Astrocyte of the cerebellum (primary cell): Measurements from ENCODE around the gene SPDYE4.

Source experiments
- DNase-seq: peaks from one replicate; pipeline ENCODE4 v3.0.0-alpha.2; 2011; ENCODE audit warnings: low read depth
- H3K4me3 ChIP-seq: 2 replicates; pipeline ENCODE4 v1.5.1; 2011; ENCODE audit warnings: mild to moderate bottlenecking, low read depth, low read length, moderate library complexity
- in situ Hi-C: cut with HindIII; loops from 2 replicates; pipeline ENCODE4 v1.10.0; 2017; ENCODE audit warnings: low sequenced_read_pairs
- TF ChIP-seq, protein P1 (sequence below): IDR thresholded peaks from 2 replicates; pipeline ENCODE4 v1.5.1; 2012; ENCODE audit warnings: low read length, low read depth, moderate library complexity, mild to moderate bottlenecking; ENCODE audit errors: missing control alignments

The SPDYE4 gene

DNA sequence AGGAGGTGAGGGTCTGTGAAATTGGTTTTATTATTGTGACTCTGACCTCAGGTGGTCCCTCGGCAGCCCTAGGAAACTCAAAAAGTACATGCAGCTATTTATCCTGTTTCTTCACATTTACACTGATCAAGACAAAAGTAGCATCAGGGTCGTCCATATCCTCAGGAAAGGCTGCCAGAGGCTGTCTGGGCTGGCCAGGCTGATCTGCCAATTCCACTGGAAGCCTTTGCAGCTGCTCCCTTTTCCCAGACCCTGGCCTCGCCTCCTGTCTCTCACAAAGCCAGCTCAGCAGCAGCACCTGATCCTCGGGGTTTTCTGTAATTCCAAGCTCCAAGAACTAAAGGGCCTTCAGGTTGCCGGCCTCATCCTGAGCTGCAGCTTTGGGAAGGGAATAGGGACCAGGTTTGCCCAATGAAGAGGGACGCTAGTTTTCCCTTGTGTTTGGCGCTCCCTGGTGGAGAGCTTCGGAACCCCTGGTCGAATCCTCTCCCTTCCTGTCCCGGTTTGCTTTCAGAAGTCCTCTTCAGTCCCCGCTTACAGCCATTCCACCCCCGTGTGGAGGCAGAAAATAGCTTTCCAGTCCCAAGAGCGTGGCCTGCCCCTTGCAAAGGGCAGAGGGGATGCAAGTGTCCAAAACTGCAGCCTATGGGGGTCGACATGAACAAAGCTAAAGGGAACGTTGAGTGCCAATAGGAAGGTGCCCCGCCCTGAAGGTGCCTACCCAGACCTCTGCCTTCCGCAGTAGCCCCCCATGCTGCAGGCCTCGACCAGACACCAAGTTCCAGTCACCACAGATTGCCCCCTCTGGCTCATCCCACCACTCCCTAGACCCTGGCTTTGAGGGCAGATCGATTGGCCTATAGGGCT lies 27.4 kb upstream of the SPDYE4 start:
- no peak overlapping the region for H3K4me3 ChIP-seq
- TF ChIP-seq, protein P1, sequence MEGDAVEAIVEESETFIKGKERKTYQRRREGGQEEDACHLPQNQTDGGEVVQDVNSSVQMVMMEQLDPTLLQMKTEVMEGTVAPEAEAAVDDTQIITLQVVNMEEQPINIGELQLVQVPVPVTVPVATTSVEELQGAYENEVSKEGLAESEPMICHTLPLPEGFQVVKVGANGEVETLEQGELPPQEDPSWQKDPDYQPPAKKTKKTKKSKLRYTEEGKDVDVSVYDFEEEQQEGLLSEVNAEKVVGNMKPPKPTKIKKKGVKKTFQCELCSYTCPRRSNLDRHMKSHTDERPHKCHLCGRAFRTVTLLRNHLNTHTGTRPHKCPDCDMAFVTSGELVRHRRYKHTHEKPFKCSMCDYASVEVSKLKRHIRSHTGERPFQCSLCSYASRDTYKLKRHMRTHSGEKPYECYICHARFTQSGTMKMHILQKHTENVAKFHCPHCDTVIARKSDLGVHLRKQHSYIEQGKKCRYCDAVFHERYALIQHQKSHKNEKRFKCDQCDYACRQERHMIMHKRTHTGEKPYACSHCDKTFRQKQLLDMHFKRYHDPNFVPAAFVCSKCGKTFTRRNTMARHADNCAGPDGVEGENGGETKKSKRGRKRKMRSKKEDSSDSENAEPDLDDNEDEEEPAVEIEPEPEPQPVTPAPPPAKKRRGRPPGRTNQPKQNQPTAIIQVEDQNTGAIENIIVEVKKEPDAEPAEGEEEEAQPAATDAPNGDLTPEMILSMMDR, result peak; percentile 85
- peak; percentile 32 for DNase-seq
- in situ Hi-C loops, result no loop called here

GRCh38 chr17:8782176-8782575 lies 23.8 kb upstream of the SPDYE4 start:
- TF ChIP-seq, protein P1, result no peak

GRCh38 chr17:8781776-8782175 lies 23.4 kb upstream of the SPDYE4 start:
- in situ Hi-C loops, result no loop called here
- TF ChIP-seq, protein P1, result no peak
- DNase-seq, result no peak
- no peak overlapping the region for H3K4me3 ChIP-seq

More at GRCh38 chr17:8782176-8782575, 23.8 kb upstream of the SPDYE4 start:
- no peak overlapping the region for H3K4me3 ChIP-seq
- DNase-seq, result no peak
- in situ Hi-C loops, result no loop called here

- TF ChIP-seq, protein P1, result no peak
- no peak overlapping the region for H3K4me3 ChIP-seq
- no peak for DNase-seq
- in situ Hi-C loops, result no loop called here
These were observed 18.5 kb upstream of the SPDYE4 start for GRCh38 chr17:8776881-8777280.

GRCh38 chr17:8776248-8776647 lies 17.9 kb upstream of the SPDYE4 start:
- no peak overlapping the region for H3K4me3 ChIP-seq
- no peak for DNase-seq
- in situ Hi-C loops, result no loop called here
- TF ChIP-seq, protein P1, result no peak

DNA sequence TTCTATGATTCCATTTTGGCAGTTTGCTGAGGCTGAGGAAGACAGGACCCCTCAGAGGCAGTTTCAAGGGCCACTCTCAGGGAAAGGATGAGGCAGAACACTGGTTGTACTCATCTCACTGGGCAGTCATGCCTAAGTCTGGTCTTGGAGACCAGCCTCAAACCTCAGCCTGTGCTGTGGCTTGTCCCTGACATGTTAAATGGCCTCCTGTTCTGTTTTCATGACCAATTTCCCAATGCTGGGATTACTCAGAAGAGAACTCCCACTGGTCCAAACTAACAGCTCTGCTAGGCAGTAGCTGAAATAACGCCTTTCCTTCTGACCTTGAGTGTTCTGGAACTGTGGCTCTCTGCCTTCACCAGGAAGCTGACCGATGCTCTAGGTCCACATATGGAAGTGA lies 8.4 kb upstream of the SPDYE4 start:
- in situ Hi-C loops, result loop anchor here (25.0 kb wide), 1 partner anchor 354 kb away; no protein-coding TSS in a partner anchor
- TF ChIP-seq, protein P1, result no peak
- no peak for DNase-seq
- H3K4me3 ChIP-seq, result no peak overlapping the region
